HG02571 (cell line): ENCODE data around the gene RAPGEF4.

ENCODE experiments used
- ATAC-seq: cut with Tn5 transposase; IDR thresholded peaks from one replicate; pipeline ENCODE4 v1.9.1; 2021; ENCODE audit warnings: mild to moderate bottlenecking, moderate library complexity; ENCODE audit not compliant: unreplicated experiment

The RAPGEF4 gene

GRCh38 chr2:172962082-172962481 is 226.4 kb downstream of the RAPGEF4 start:
- ATAC-seq = no peak

- no peak for ATAC-seq
Measured at GRCh38 chr2:172962824-172963223, 227.2 kb downstream of the RAPGEF4 start.

GRCh38 chr2:172964511-172965139 is 229.0 kb downstream of the RAPGEF4 start:
- no peak for ATAC-seq

GRCh38 chr2:172965433-172966212 is 230.0 kb downstream of the RAPGEF4 start:
- ATAC-seq = no peak

- no peak for ATAC-seq
Measured at GRCh38 chr2:172967036-172967982, 231.7 kb downstream of the RAPGEF4 start.

- ATAC-seq = no peak
Measured at GRCh38 chr2:172968061-172968469, 232.4 kb downstream of the RAPGEF4 start.

- no peak for ATAC-seq
Measured at GRCh38 chr2:172969166-172969565, 233.5 kb downstream of the RAPGEF4 start.

GRCh38 chr2:172969609-172970008 is 234.0 kb downstream of the RAPGEF4 start:
- no peak for ATAC-seq

GRCh38 chr2:172970660-172971059 is 235.0 kb downstream of the RAPGEF4 start:
- no peak for ATAC-seq

GRCh38 chr2:172972005-172972619 is 236.5 kb downstream of the RAPGEF4 start:
- ATAC-seq = no peak

GRCh38 chr2:172974762-172975161 is 239.1 kb downstream of the RAPGEF4 start:
- no peak for ATAC-seq

- ATAC-seq = no peak
Measured at GRCh38 chr2:172976116-172976515, 240.5 kb downstream of the RAPGEF4 start.

GRCh38 chr2:172976816-172977215 is 241.2 kb downstream of the RAPGEF4 start:
- ATAC-seq = no peak

- no peak for ATAC-seq
Measured at GRCh38 chr2:172977270-172978062, 241.8 kb downstream of the RAPGEF4 start.

- ATAC-seq = no peak
Measured at GRCh38 chr2:172978063-172978383, 242.4 kb downstream of the RAPGEF4 start.

- no peak for ATAC-seq
Measured at GRCh38 chr2:172985139-172985892, 249.7 kb downstream of the RAPGEF4 start.

- no peak for ATAC-seq
Measured at GRCh38 chr2:172986040-172986439, 250.4 kb downstream of the RAPGEF4 start.

- no peak for ATAC-seq
Measured at GRCh38 chr2:172988728-172989127, 253.1 kb downstream of the RAPGEF4 start.

- no peak for ATAC-seq
Measured at GRCh38 chr2:172991031-172991430, 255.4 kb downstream of the RAPGEF4 start.

- no peak for ATAC-seq
Measured at GRCh38 chr2:172993139-172993538, 257.5 kb downstream of the RAPGEF4 start.
